HL-60 (cell line): ENCODE data around the gene SMIM30.
"Not testable (repeated sequence)": the region's sequence is repeated elsewhere in the genome, so short reads cannot be mapped to it uniquely, and the experiment has no call there.

Experiments used
- GABPA ChIP-seq: IDR thresholded peaks from 2 replicates; pipeline ENCODE4 v1.6.1; 2012; ENCODE audit warnings: low read depth
- POLR2AphosphoS5 ChIP-seq: IDR thresholded peaks from 2 replicates; pipeline ENCODE4 v1.6.1; 2012; ENCODE audit warnings: low read depth
- SPI1 ChIP-seq: IDR thresholded peaks from 2 replicates; pipeline ENCODE4 v1.6.1; 2012; ENCODE audit warnings: low read depth, mild to moderate bottlenecking, borderline replicate concordance
- TF ChIP-seq, protein P1 (sequence below): IDR thresholded peaks from one replicate; pipeline ENCODE4 v1.5.1; 2011; ENCODE audit warnings: low read length, control low read depth, inconsistent platforms; ENCODE audit not compliant: insufficient read depth
- TF ChIP-seq, protein P2 (sequence below): IDR thresholded peaks from 2 replicates; pipeline ENCODE4 v1.6.1; 2012; ENCODE audit warnings: low read depth; ENCODE audit not compliant: insufficient replicate concordance

DNA sequence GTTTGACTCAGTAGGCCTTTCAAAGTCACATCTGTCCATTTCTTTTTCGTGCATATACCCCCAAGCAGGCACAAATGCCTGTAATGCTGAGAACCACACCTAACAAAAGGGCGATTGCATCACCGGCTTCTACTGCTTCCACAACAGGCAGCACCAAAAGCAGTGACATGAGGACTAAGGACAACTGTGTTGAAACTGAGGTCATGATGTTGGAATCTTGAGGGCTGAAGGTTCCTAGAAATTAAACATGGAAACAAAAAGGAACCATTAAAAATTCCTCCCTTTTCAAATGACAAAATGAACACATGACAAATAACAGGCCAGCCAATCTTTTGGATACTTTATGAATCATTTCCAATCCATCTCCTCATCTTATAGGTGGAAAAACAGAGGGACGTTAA lies 980 bp downstream of the SMIM30 start:
- TF ChIP-seq, protein P1, sequence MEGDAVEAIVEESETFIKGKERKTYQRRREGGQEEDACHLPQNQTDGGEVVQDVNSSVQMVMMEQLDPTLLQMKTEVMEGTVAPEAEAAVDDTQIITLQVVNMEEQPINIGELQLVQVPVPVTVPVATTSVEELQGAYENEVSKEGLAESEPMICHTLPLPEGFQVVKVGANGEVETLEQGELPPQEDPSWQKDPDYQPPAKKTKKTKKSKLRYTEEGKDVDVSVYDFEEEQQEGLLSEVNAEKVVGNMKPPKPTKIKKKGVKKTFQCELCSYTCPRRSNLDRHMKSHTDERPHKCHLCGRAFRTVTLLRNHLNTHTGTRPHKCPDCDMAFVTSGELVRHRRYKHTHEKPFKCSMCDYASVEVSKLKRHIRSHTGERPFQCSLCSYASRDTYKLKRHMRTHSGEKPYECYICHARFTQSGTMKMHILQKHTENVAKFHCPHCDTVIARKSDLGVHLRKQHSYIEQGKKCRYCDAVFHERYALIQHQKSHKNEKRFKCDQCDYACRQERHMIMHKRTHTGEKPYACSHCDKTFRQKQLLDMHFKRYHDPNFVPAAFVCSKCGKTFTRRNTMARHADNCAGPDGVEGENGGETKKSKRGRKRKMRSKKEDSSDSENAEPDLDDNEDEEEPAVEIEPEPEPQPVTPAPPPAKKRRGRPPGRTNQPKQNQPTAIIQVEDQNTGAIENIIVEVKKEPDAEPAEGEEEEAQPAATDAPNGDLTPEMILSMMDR = not testable (repeated sequence)
- not testable (repeated sequence) for TF ChIP-seq POLR2AphosphoS5, GABPA, SPI1
- TF ChIP-seq, protein P2, sequence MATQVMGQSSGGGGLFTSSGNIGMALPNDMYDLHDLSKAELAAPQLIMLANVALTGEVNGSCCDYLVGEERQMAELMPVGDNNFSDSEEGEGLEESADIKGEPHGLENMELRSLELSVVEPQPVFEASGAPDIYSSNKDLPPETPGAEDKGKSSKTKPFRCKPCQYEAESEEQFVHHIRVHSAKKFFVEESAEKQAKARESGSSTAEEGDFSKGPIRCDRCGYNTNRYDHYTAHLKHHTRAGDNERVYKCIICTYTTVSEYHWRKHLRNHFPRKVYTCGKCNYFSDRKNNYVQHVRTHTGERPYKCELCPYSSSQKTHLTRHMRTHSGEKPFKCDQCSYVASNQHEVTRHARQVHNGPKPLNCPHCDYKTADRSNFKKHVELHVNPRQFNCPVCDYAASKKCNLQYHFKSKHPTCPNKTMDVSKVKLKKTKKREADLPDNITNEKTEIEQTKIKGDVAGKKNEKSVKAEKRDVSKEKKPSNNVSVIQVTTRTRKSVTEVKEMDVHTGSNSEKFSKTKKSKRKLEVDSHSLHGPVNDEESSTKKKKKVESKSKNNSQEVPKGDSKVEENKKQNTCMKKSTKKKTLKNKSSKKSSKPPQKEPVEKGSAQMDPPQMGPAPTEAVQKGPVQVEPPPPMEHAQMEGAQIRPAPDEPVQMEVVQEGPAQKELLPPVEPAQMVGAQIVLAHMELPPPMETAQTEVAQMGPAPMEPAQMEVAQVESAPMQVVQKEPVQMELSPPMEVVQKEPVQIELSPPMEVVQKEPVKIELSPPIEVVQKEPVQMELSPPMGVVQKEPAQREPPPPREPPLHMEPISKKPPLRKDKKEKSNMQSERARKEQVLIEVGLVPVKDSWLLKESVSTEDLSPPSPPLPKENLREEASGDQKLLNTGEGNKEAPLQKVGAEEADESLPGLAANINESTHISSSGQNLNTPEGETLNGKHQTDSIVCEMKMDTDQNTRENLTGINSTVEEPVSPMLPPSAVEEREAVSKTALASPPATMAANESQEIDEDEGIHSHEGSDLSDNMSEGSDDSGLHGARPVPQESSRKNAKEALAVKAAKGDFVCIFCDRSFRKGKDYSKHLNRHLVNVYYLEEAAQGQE = not testable (repeated sequence)
